Measurements from ENCODE around the gene SAA2. TPM values are rescaled to one million over a fixed set of nuclear protein-coding genes. Genes with fewer than 3 reads are reported as not detected.

The SAA2 gene
- total RNA-seq, 1 experiment from 2014 or later = not detected

- CTCF ChIA-PET = no interaction called here
- Mint-ChIP-seq H3K27ac (ENCODE audit: unreplicated experiment) (no peak overlapping the region), H3K36me3 (ENCODE audit: insufficient read depth, unreplicated experiment) (peaks cover 50% of the 10 kb centered on the region)
Measured at GRCh38 chr11:18288911-18289310, 40.4 kb upstream of the SAA2 start.

GRCh38 chr11:18285841-18286240, 37.4 kb upstream of the SAA2 start:
- H3K4me1 ChIP-seq = no peaks in the 10 kb centered on the region
- H3K27ac Mint-ChIP-seq (ENCODE audit: unreplicated experiment) = no peak overlapping the region
- DNase-seq = no peak
- no peaks in the 10 kb centered on the region for H3K27me3 Mint-ChIP-seq (ENCODE audit: insufficient read depth, unreplicated experiment)
- peaks cover 4% of the 10 kb centered on the region; the same call in 1 of the 2 replicates for H3K36me3 ChIP-seq (ENCODE audit: control insufficient read depth, insufficient read depth, low read length)
- H3K4me3 ChIP-seq (ENCODE audit: low read depth, low read length) = no peak overlapping the region
- POLR2A ChIA-PET = no interaction called here
- no peak for TF ChIP-seq CTCF (IDR thresholded peaks at IDR 0.05; ENCODE audit: insufficient read depth in 1 of 2, low read depth in 1 of 2, low read length in 1 of 2, severe bottlenecking in 1 of 2, unreplicated experiment in 1 of 2)
- no peaks in the 10 kb centered on the region for H3K4me1 Mint-ChIP-seq (ENCODE audit: low read depth, unreplicated experiment)
- CTCF ChIA-PET = no interaction called here
- H3K9me3 ChIP-seq = no peaks in the 10 kb centered on the region
- no peaks in the 10 kb centered on the region for H3K9me3 Mint-ChIP-seq (ENCODE audit: unreplicated experiment)
- no peaks in the 10 kb centered on the region for H3K27me3 ChIP-seq (replicated peaks; ENCODE audit: control insufficient read depth, insufficient read depth, low read length)
- H3K36me3 Mint-ChIP-seq (ENCODE audit: insufficient read depth, unreplicated experiment) = peaks cover 57% of the 10 kb centered on the region
- intact Hi-C loops (cut with micrococcal nuclease; ENCODE audit: unreplicated experiment) = no loop called here
- BruUV-seq (replicated peaks) = no TSS peak
- H3K4me3 Mint-ChIP-seq (ENCODE audit: unreplicated experiment) = no peak overlapping the region

More at GRCh38 chr11:18288911-18289310, 40.4 kb upstream of the SAA2 start:
- intact Hi-C loops (cut with micrococcal nuclease; ENCODE audit: unreplicated experiment) = no loop called here
- Histone ChIP-seq H3K27me3 (replicated peaks; ENCODE audit: control insufficient read depth, insufficient read depth, low read length) (no peaks in the 10 kb centered on the region), H3K4me1 (no peaks in the 10 kb centered on the region), H3K4me3 (ENCODE audit: low read depth, low read length) (no peak overlapping the region), H3K9me3 (no peaks in the 10 kb centered on the region), H3K36me3 (ENCODE audit: control insufficient read depth, insufficient read depth, low read length) (peaks cover 1% of the 10 kb centered on the region; the same call in 1 of the 2 replicates)
- Mint-ChIP-seq H3K9me3 (ENCODE audit: unreplicated experiment) (no peaks in the 10 kb centered on the region), H3K4me3 (ENCODE audit: unreplicated experiment) (no peak overlapping the region), H3K4me1 (ENCODE audit: low read depth, unreplicated experiment) (no peaks in the 10 kb centered on the region), H3K27me3 (ENCODE audit: insufficient read depth, unreplicated experiment) (no peaks in the 10 kb centered on the region)
- POLR2A ChIA-PET = no interaction called here
- no peak for TF ChIP-seq CTCF (IDR thresholded peaks at IDR 0.05; ENCODE audit: insufficient read depth in 1 of 2, low read depth in 1 of 2, low read length in 1 of 2, severe bottlenecking in 1 of 2, unreplicated experiment in 1 of 2)
- DNase-seq = no peak
- no TSS peak for BruUV-seq (replicated peaks)

- H3K27me3 Mint-ChIP-seq (ENCODE audit: insufficient read depth, unreplicated experiment) = no peaks in the 10 kb centered on the region
- no peak overlapping the region for H3K4me3 Mint-ChIP-seq (ENCODE audit: unreplicated experiment)
- H3K4me3 ChIP-seq (ENCODE audit: low read depth, low read length) = no peak overlapping the region
- POLR2A ChIA-PET = no interaction called here
- no peaks in the 10 kb centered on the region for H3K4me1 ChIP-seq
- H3K36me3 ChIP-seq (ENCODE audit: control insufficient read depth, insufficient read depth, low read length) = peaks cover 3% of the 10 kb centered on the region; the same call in 1 of the 2 replicates
- BruUV-seq (replicated peaks) = no TSS peak
- no peaks in the 10 kb centered on the region for H3K9me3 Mint-ChIP-seq (ENCODE audit: unreplicated experiment)
- peaks cover 66% of the 10 kb centered on the region for H3K36me3 Mint-ChIP-seq (ENCODE audit: insufficient read depth, unreplicated experiment)
- CTCF ChIA-PET = no interaction called here
- no peaks in the 10 kb centered on the region for H3K27me3 ChIP-seq (replicated peaks; ENCODE audit: control insufficient read depth, insufficient read depth, low read length)
- H3K4me1 Mint-ChIP-seq (ENCODE audit: low read depth, unreplicated experiment) = no peaks in the 10 kb centered on the region
- H3K27ac Mint-ChIP-seq (ENCODE audit: unreplicated experiment) = no peak overlapping the region
- DNase-seq = no peak
- H3K9me3 ChIP-seq = no peaks in the 10 kb centered on the region
- intact Hi-C loops (cut with micrococcal nuclease; ENCODE audit: unreplicated experiment) = no loop called here
- no peak for TF ChIP-seq CTCF (IDR thresholded peaks at IDR 0.05; ENCODE audit: insufficient read depth in 1 of 2, low read depth in 1 of 2, low read length in 1 of 2, severe bottlenecking in 1 of 2, unreplicated experiment in 1 of 2)
Measured at GRCh38 chr11:18282626-18283025, 34.2 kb upstream of the SAA2 start.
